Left ventricle myocardium inferior (tissue), 1 donor: ENCODE measurements around the gene BARX2. TPM values are rescaled to one million over a fixed set of nuclear protein-coding genes. Genes with fewer than 3 reads are reported as not detected.

Source experiments
- DNase-seq: peaks from one replicate; pipeline ENCODE4 v3.0.0-alpha.2; 2020
- H3K27ac ChIP-seq: fragments of 200-600 bp; replicated peaks from 2 replicates; pipeline ENCODE4 v1.8.0; 2021
- H3K27me3 ChIP-seq: fragments of 200-600 bp; 2 replicates; pipeline ENCODE4 v1.8.0; 2021; ENCODE audit warnings: low read depth
- H3K36me3 ChIP-seq: fragments of 200-600 bp; 2 replicates; pipeline ENCODE4 v1.8.0; 2021
- H3K4me1 ChIP-seq: fragments of 200-600 bp; 2 replicates; pipeline ENCODE4 v1.8.0; 2021
- H3K4me3 ChIP-seq: fragments of 200-600 bp; 2 replicates; pipeline ENCODE4 v1.8.0; 2021; ENCODE audit warnings: mild to moderate bottlenecking, moderate library complexity
- H3K9me3 ChIP-seq: fragments of 200-600 bp; replicated peaks from 2 replicates; pipeline ENCODE4 v1.8.0; 2021
- CTCF ChIP-seq: fragments of 200-600 bp; IDR thresholded peaks from 2 replicates; pipeline ENCODE4 v1.8.0; 2021; ENCODE audit warnings: antibody characterized with exemption, mild to moderate bottlenecking, borderline replicate concordance
- intact Hi-C: fragments of 100-400 bp; cut with micrococcal nuclease; formaldehyde crosslinking; loops from one replicate; pipeline ENCODE4 v1.11.0; 2022
- total RNA-seq: library from RNA; stranded (reverse); fragmentation: NEBNext Ultra II Directional; extraction: Animal tissue kit (Norgen Biotek cat#: 25700); gene quantifications from one replicate; pipeline ENCODE4 v1.2.1, GENCODE V29; 2021
- donor health status: DM: no; HTN: yes; CAD: no; lungs with severe emphysema.

Gene BARX2
- total RNA-seq, 1 donor from 2014 or later = not detected

- no peaks in the 10 kb centered on the region for H3K4me1 ChIP-seq
- intact Hi-C loops = no loop called here
- H3K27ac ChIP-seq = no peak overlapping the region
- TF ChIP-seq CTCF = no peak
- DNase-seq = no peak
- peaks cover 20% of the 10 kb centered on the region for H3K9me3 ChIP-seq
- no peaks in the 10 kb centered on the region for H3K27me3 ChIP-seq
- H3K4me3 ChIP-seq = no peak overlapping the region
- H3K36me3 ChIP-seq = no peaks in the 10 kb centered on the region
Measured at GRCh38 chr11:129490004-129490403, 114.4 kb downstream of the BARX2 start.

GRCh38 chr11:129493746-129494145 lies 118.1 kb downstream of the BARX2 start:
- peaks cover 3% of the 10 kb centered on the region for H3K9me3 ChIP-seq
- H3K27ac ChIP-seq = no peak overlapping the region
- no peaks in the 10 kb centered on the region for H3K36me3 ChIP-seq
- no peak for DNase-seq
- intact Hi-C loops = no loop called here
- H3K4me3 ChIP-seq = no peak overlapping the region
- TF ChIP-seq CTCF = no peak
- H3K27me3 ChIP-seq = no peaks in the 10 kb centered on the region
- no peaks in the 10 kb centered on the region for H3K4me1 ChIP-seq

Other genes with a start within 250 kb of the BARX2 start
- 5.3 TPM for gene ARHGAP32, start 183.5 kb upstream of the BARX2 start, total RNA-seq